Stimulated activated CD4-positive, alpha-beta T cell treated with anti-CD3 and anti-CD28 coated beads, Interleukin-1b, Interleukin-23, amount 100 ng/mL, for 48 hours (primary cell): ENCODE measurements around the gene SFMBT1.

Experiments used
- DNase-seq: peaks from one replicate; pipeline ENCODE4 v3.0.0-alpha.2; 2020

SFMBT1 gene

GRCh38 chr3:52986938-52987337, 58.9 kb downstream of the SFMBT1 start:
- no peak for DNase-seq

DNA sequence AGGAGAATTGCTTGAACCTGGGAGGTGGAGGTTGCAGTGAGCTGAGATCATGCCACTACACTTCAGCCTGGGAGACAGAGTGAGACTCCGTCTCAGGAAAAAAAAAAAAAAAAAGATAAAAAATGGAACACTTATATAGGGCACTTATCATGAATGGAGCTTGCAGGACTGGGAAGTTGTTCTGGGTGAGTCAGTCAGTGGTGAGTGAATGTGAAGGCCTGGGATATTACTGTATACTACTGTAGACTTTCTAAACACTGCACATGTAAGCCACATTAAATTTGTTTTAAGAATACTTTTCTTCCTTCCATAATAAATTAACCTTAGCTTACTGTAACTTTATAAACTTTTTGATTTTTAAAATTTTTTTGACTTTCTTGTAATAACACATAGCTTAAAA, 59.8 kb downstream of the SFMBT1 start:
- no peak for DNase-seq

- no peak for DNase-seq
Measured at GRCh38 chr3:52983828-52984227, 62.0 kb downstream of the SFMBT1 start.

DNA sequence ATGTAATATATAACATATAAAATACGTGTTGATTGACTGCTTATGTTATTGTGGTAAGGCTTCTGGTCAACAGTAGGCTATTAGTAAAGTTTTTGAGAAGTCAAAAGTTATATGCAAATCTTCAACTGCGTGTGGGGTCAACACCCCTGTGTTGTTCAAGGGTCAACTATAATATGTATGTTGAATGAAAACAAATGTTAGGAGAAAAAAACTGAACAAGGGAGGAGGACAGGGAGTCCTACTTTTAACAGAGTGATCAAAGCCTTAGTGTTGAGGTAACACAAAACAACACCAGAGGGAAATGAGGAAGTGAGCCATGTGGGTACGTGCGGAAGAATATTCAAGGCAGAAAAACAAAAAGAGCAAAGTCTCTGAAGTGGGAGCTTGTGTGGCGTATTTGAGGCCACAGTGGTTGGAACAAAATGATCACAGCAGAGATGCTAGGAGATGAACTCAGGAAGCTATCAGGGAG, 62.5 kb downstream of the SFMBT1 start:
- peak; percentile 72 for DNase-seq

- no peak for DNase-seq
Measured at GRCh38 chr3:52982839-52983238, 63.0 kb downstream of the SFMBT1 start.

DNA sequence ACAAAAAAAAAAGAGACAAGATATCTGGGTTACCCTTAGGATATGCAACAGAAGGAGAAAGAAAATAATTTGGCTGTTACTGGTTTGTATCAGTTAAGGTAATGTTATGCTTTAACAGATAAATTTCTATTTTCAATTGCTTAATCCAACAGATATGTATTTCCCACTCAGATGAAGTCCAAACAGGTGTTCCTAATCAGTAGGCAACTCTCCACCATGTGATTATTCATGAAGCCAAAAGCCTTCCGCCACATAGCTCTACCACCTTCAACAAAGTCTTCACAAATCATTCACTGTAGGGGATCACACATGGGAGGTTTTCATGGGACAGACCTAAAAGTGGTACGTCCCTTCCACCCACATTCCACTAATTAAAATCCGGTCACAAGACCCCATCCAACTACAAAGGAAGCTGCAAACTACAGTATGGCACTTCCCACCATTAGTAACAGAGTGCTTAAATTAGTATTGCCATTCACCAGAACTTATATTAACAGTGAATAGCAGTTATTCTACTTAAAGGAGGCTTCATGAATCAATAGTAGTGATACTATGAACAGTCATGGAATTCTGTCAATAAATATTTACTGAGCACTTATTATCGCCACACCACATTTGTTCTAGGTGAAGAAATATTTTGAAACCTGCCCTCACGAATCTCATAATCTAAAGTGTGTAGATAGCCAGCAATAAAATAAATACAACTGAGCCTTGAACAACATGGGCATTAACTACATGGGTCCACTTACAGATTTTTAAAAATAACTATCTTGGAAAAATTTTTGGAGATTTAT, 66.5 kb downstream of the SFMBT1 start:
- DNase-seq = no peak

GRCh38 chr3:52978109-52978754, 67.6 kb downstream of the SFMBT1 start:
- DNase-seq = no peak

DNA sequence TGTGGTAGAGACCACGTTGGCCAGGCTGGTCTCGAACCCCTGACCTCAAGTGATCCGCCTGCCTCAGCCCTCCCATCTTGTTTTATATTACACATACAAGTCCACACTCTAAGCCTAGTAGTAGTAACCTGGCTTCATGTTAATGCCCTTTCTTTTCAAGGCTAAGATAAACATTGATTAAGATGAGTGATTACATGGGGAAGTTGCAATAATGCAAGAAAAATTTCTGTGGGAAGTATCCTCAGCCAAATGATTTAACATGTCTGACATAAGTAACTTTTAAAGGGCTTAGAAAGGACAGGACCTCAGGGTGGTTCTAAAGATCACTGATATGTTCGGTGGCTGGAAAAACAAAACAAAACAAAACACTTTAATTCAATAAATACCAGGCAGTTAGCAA, 72.1 kb downstream of the SFMBT1 start:
- no peak for DNase-seq

GRCh38 chr3:52971895-52972294, 74.0 kb downstream of the SFMBT1 start:
- no peak for DNase-seq

DNA sequence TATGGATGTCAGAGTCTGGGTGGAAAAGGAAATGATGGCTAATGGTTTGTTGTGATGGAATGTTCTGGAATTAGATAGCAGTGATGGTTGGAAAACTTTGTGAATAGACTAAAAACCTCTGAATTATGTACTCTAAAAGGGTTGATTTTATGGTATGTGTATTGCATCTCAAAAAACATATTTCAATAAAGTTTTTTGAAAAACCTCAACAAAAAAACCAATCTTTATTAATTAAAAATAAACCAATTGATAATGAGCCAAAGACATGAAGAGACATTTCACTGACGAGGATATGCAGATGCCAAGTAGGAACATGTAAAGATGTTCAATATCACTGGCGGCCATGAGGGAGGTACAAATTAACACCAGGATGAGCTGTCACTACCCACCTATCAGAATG, 78.5 kb downstream of the SFMBT1 start:
- no peak for DNase-seq

DNA sequence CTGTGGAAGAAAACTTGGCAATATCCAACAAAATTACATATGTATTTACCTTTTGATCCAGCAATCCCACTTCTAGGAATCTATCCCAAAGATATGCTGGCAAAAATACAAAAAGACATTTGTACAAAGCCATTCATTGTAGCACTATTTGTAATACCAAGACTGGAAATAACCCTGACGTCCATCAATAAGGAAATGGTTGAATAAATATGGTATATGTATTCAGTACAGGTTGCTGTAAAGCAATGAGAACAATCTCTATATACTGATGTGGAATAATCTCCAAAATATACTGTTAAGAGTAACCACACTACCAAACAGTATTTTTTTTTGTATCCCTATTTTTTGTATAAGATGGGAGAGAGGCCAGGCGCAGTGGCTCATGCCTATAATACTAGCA, 83.7 kb downstream of the SFMBT1 start:
- DNase-seq = no peak

- DNase-seq = no peak
Measured at GRCh38 chr3:52959773-52960172, 86.1 kb downstream of the SFMBT1 start.

- no peak for DNase-seq
Measured at GRCh38 chr3:52939600-52939999, 106.3 kb downstream of the SFMBT1 start.

DNA sequence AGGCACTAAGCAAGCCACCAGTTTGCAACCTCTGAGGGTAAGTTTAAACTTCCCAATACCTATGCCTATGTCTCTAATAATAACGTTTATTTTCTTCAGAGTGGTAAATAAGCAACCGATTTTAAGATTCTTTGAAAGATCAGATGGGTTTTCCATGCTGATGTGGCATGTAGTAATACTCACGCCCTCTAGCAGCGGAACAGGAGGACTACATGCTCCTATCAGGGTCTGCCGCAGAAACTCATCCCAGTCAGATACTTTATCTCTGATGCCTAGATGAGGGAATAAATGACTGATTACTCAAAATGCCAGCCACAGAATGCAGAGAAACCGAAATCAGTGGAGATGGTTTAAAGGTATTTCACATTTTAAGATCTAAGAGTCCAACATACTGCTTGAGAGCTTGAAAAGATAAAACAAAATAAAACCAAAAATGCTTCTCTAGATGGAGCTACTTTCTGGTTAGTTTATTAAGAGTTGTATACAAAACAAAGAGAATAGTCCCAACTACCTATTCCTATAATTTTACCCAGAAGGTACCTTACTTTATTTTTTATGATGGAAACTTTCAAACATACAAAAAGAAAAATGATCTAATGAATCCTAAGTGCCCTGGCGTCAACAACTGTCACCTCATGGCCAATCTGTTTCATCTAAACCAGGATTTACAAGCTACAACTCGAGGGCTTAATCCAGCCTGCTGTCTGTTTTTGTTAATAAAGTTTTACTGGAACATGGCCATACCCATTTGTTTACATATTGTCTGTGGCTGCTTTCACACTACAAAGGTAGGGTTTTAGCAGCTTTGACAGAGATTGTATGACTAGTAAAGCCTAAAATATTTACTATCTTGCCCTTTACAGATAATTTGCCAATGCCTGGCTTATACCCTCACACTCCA, 111.0 kb downstream of the SFMBT1 start:
- peak; percentile 53 for DNase-seq

- DNase-seq = no peak
Measured at GRCh38 chr3:52931889-52932288, 114.0 kb downstream of the SFMBT1 start.

GRCh38 chr3:52931328-52931727, 114.5 kb downstream of the SFMBT1 start:
- no peak for DNase-seq

GRCh38 chr3:52930748-52931147, 115.1 kb downstream of the SFMBT1 start:
- DNase-seq = no peak

DNA sequence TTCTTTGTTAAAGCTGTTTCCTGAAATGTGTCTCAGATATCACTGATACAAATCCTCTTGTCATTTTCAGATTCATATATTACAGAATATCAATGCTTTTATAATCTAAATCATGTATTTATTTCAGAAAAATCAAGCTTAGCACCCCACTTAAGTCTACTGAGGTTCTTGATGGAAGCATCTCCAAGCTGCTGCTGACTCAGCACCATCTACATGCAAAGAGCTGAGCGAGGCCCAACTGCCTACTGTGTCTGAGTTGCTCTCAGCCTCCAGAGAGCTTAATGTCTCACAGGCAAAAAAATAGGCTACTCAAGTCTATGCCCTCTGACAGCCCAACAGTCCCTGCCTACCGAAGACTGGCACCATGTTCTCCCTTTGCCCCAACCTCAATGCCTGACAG, 119.3 kb downstream of the SFMBT1 start:
- no peak for DNase-seq

GRCh38 chr3:52925405-52926313, 120.2 kb downstream of the SFMBT1 start:
- no peak for DNase-seq

DNA sequence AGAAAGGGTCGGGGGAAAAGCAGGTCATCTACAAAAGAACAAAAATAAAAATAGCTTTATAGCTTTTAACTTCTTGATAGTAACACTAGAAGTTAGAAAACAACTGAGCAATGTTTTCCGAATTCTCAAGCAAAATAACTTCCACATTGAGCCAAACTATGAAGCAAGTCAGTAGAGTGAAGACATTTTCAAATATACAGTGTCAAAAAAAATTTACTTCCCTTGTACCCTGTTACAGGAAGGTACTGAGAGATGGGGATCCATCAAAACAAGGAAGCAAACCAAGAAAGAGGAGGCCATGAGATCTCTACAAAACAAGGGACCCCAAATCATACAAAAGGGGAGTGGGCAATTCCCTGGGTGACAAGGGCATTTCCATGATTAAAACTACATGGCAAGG, 121.9 kb downstream of the SFMBT1 start:
- no peak for DNase-seq

DNA sequence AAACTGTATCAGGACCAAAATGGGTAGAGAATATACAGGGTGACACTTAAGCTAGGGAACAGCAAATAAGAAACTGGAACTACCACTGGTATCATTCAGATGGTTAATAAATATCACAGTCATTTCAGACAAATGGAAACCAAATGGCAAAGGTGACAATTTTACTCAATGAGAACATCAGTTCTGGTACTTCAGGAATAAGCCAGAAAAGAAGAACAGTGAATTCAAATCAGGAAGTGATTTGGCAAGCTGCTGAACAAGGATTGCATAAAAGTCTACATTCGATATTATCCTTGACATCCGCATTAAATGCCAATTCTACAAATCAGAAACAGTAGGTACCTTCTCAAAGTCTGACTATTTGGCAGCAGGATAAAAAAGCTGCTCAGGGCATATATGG, 125.0 kb downstream of the SFMBT1 start:
- DNase-seq = no peak

DNA sequence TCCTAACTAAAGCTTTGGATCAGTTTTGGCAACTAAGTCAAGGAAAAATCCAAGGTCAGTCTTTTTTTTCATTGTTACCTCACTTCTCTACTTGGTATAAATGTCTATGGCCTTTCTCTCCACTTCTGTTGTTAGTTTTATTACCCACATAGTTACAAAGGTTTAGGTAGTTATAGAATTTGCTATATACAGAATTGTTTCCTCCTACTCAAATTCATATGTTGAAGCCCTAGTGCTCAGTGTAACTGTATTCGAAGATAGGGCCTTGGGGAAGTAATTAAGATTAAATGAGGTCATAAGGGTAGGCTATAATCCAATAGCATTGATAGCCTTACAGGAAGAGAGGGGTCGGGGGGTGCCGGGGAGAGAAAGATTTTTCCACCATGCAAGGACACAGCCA, 128.8 kb downstream of the SFMBT1 start:
- DNase-seq = no peak
